ENCODE data around the gene CLEC2L. TPM values are rescaled to one million over a fixed set of nuclear protein-coding genes. Genes with fewer than 3 reads are reported as not detected.
"Not testable (repeated sequence)": the region's sequence is repeated elsewhere in the genome, so short reads cannot be mapped to it uniquely, and the experiment has no call there.

CLEC2L gene
- total and polyA plus RNA-seq, 12 donors, result 0.03 to 0.97 (median 0.28) TPM; not detected in 9

- no peak for DNase-seq
- intact Hi-C loops (cut with DNase I), result no loop called here
These were observed 21.2 kb downstream of the CLEC2L start for GRCh38 chr7:139544645-139545044.

GRCh38 chr7:139548302-139549028 lies 25.0 kb downstream of the CLEC2L start:
- H3K27ac ChIP-seq, result no peak overlapping the region
- H3K9me3 ChIP-seq, result no peaks in the 10 kb centered on the region
- H3K36me3 ChIP-seq, result no peaks in the 10 kb centered on the region
- DNase-seq (no peak), ATAC-seq (no peak)
- no peak overlapping the region for H3K4me3 ChIP-seq
- no peaks in the 10 kb centered on the region for H3K27me3 ChIP-seq
- no peak for TF ChIP-seq CTCF (IDR thresholded peaks at IDR 0.05)
- intact Hi-C loops (cut with DNase I), result no loop called here
- no peaks in the 10 kb centered on the region for H3K4me1 ChIP-seq
- WGBS, 2 donors, result 90 to 91% methylated on average over 5 of the region's 5 CpGs

More at GRCh38 chr7:139544645-139545044, 21.2 kb downstream of the CLEC2L start:
- Histone ChIP-seq H3K27me3 (peaks cover 0 to 13% (median 0%) of the 10 kb centered on the region in 7 donors), H3K4me1 (no peaks in the 10 kb centered on the region), H3K4me3 (no peak overlapping the region), H3K36me3 (no peaks in the 10 kb centered on the region), H3K27ac (no peak overlapping the region), H3K9me3 (no peaks in the 10 kb centered on the region)
- 90 to 93% methylated on average over 11 of the region's 11 CpGs for WGBS, 2 donors
- TF ChIP-seq CTCF (IDR thresholded peaks at IDR 0.05), result no peak
- no peak for ATAC-seq

GRCh38 chr7:139553991-139554700 lies 30.7 kb downstream of the CLEC2L start:
- H3K9me3 ChIP-seq; H3K4me3 ChIP-seq; DNase-seq; H3K27me3 ChIP-seq; intact Hi-C loops (cut with DNase I); H3K27ac ChIP-seq; H3K36me3 ChIP-seq; H3K4me1 ChIP-seq; ATAC-seq: not testable (repeated sequence)
- WGBS, 2 donors, result 91 to 92% methylated on average over 8 of the region's 8 CpGs

- Histone ChIP-seq H3K27ac (no peak overlapping the region), H3K4me1 (peaks cover 0 to 1% (median 0%) of the 10 kb centered on the region in 9 donors), H3K9me3 (no peaks in the 10 kb centered on the region), H3K27me3 (peaks cover 0 to 9% (median 0%) of the 10 kb centered on the region in 7 donors), H3K36me3 (no peaks in the 10 kb centered on the region), H3K4me3 (no peak overlapping the region)
- TF ChIP-seq CTCF (IDR thresholded peaks at IDR 0.05), result no peak
- DNase-seq (no peak), ATAC-seq (no peak)
- intact Hi-C loops (cut with DNase I), result no loop called here
- WGBS, 2 donors, result 68 to 77% methylated on average over 8 of the region's 8 CpGs
These were observed 34.5 kb downstream of the CLEC2L start for GRCh38 chr7:139557857-139558581.

All from heart right ventricle (tissue), 16 donors.